ENCODE data around the gene LILRA5.
A peak's percentile ranks its signal among the peaks of the same experiment; 100 is the strongest.
"Not testable (repeated sequence)": the region's sequence is repeated elsewhere in the genome, so short reads cannot be mapped to it uniquely, and the experiment has no call there.

Gene LILRA5

GRCh38 chr19:54333586-54334298 lies 20.8 kb upstream of the LILRA5 start:
- no peak for DNase-seq

GRCh38 chr19:54332149-54332548 lies 19.2 kb upstream of the LILRA5 start:
- DNase-seq: no peak

- no peak for DNase-seq
These were observed 18.7 kb upstream of the LILRA5 start for GRCh38 chr19:54331626-54332025.

GRCh38 chr19:54329476-54330165 lies 16.7 kb upstream of the LILRA5 start:
- DNase-seq: no peak

DNA sequence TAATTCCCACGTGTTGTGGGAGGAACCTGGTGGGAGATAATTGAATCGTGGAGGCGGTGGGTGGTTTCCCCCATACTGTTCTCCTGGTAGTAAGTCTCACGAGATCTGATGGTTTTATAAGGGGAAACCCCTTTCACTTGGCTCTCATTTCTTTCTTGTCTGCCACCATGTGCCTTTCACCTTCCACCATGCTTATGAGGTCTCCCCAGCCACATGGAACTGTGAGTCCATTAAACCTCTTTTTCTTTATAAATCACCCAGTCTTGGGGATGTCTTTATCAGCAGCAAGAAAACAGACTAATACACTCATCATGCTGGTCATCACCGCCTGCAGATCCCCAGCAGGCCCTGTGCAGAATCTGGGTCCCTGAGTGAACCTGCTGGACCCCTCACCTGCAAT lies 15.8 kb upstream of the LILRA5 start:
- not testable (repeated sequence) for DNase-seq

GRCh38 chr19:54325631-54326030 lies 12.7 kb upstream of the LILRA5 start:
- DNase-seq: no peak

DNA sequence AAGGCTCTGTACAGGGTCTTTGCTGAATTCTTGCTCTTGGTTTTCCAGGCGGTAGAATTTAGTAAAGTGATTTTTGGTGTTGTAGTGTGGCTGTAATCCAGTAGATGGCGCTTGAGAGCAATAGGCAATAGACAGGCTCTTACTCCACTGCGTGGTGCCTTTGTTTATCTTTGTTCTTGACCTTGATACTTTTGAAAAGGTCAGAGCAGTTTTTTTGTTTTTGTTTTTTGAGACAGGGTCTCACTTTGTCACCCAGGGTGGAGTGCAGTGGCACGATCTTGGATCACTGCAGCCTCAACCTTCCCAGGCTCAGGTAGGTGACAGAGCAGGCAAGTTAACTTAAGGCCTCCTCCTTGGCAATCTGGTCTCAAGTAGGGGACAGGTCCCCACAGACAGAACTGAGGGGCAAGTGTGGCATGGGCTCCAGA lies 12.2 kb upstream of the LILRA5 start:
- DNase-seq: peak; percentile 39

- no peak for DNase-seq
These were observed 11.1 kb upstream of the LILRA5 start for GRCh38 chr19:54324071-54324470.

GRCh38 chr19:54322934-54323333 lies 10.0 kb upstream of the LILRA5 start:
- not testable (repeated sequence) for DNase-seq

DNA sequence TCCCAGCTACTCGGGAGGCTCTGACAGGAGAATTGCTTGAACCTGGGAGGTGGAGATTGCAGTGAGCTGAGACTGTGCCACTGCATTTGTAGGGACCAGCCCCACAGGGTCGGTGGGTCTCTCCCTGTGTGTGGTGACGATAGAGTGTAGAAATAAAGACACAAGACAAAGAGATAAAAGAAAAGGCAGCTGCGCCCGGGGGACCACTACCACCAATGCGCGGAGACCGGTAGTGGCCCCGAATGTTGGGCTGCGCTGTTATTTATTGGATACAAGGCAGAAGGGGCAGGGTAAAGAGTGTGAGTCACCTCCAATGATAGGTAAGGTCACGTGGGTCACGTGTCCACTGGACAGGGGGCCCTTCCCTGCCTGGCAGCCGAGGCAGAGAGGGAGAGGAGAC lies 9.3 kb upstream of the LILRA5 start:
- DNase-seq: not testable (repeated sequence)

GRCh38 chr19:54319892-54320670 lies 7.1 kb upstream of the LILRA5 start:
- DNase-seq: no peak

- DNase-seq: no peak
These were observed 6.1 kb upstream of the LILRA5 start for GRCh38 chr19:54319049-54319448.

DNA sequence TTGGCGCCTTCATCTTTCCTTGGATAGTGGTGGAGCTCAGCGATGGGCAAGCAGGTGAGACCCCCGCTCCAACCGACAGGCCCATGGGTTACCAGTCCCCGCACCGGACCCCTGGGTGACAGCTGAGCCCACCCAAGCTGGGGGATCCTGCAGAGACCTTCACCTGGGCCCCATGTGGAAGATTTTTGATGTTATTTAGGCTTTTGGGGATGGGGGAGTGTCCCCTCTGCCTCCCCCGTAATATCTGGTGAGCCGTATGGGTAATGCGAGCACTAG lies 4.9 kb upstream of the LILRA5 start:
- DNase-seq: no peak

GRCh38 chr19:54317108-54317964 lies 4.4 kb upstream of the LILRA5 start:
- no peak for DNase-seq

- DNase-seq: no peak
These were observed 3.8 kb upstream of the LILRA5 start for GRCh38 chr19:54316746-54317107.

GRCh38 chr19:54315956-54316355 lies 3.0 kb upstream of the LILRA5 start:
- no peak for DNase-seq

DNA sequence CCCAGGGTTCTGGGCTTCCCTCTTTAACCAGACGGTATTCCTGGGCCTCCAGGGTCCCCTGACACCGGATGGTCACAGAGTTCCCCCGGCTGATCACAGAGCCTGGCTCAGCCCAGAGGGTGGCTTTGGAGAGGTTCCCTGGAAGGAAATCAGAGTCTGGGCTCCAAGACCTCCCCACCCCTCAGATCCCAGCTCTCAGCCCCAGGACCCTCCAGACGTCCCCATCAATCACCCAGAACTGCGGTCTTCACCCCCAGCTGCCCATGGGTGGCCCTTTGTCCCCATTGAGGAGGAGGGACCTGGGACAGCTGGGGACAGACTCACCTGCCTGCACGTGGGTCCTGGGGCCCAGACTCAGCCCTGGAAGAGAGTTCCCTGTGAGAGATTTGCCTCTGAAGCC lies 955 bp downstream of the LILRA5 start:
- DNase-seq: no peak

DNA sequence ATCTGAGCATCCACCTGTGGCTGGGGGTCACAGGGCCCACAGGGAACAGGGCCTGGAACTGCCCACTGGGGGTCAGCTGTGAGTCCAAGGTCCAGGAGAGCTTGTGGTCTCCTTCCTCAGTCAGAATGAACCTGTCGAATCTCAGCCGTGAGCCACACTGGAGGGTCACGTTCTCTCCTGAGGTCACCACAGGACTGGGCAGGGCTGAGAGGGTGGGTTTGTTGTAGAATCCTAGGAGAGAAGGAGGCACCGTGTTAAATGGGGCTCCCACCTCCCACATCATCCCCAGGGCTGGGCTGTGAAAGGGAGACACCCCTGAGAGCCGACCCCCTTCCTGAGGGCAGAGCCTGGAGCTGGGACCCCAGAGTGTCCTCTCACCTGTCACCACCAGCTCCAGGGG lies 1.5 kb downstream of the LILRA5 start:
- no peak for DNase-seq

GRCh38 chr19:54310543-54310942 lies 2.4 kb downstream of the LILRA5 start:
- DNase-seq: no peak

- no peak for DNase-seq
These were observed 3.2 kb downstream of the LILRA5 start for GRCh38 chr19:54309811-54310210.

DNA sequence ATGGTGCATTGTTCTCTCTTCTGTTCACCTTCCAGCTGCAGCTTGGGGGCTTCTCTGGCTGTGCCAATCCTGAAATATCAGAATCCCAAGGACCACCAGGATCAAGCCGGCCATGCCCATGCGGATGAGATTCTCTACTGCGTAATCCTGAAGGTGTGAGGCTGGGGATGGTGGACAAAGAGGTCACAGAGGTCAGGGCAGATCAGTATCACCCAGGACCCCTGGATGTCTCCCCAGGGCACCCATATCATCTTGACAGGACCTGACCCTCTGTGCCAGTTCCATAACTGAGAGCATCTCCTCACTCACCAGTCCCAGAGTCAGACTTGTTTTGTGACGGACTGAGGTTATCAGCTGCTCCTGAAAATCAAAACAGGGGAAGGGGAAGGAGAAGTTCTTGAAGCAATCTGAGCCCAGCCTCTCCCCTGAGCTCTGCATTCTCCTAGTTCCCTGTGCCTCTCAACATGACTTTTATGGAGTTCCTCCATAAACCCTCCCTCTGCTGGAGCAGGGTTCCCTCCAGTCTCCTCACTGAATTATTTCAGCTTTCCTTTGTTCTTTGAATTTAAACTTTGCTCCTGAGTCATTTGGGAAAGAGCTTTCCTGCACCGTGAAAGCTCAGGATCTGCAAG lies 5.5 kb downstream of the LILRA5 start:
- DNase-seq: no peak

- DNase-seq: no peak
These were observed 7.8 kb downstream of the LILRA5 start for GRCh38 chr19:54305141-54305540.

DNA sequence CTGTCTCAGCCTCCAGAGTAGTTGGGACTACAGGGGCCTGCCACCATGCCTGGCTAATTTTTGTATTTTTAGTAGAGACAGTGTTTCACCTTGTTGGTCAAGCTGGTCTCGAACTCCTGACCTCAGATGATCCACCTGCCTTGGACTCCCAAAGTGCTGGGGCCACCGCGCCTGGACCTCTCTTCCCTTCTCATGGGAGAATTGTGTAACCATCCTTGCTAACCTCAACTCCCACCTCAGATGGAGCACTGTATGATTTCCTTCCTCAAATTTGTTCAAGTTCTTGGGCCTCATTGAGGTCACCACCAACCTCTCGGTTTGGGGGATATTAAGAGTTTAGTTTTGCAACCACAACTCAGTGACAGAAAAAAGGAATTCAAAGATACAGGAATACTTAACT lies 10.7 kb downstream of the LILRA5 start:
- no peak for DNase-seq
